Activated naive CD4-positive, alpha-beta T cell treated with anti-CD3 and anti-CD28 coated beads for 36 hours (primary cell): ENCODE measurements around the gene LYPLAL1. TPM values are rescaled to one million over a fixed set of nuclear protein-coding genes. Genes with fewer than 3 reads are reported as not detected.

Source experiments
- CTCF ChIA-PET: fragments of 350-600 bp; sonication (Branson Sonifier 250); formaldehyde crosslinking; loops from one replicate; lab custom pipeline; 2021; ENCODE audit warnings: antibody characterized with exemption; lab: Charles Lee
- DNase-seq: peaks from one replicate; pipeline ENCODE4 v3.0.0-alpha.2; 2020
- H3K27ac Mint-ChIP-seq: one replicate; pipeline ENCODE4 v1.8.0; 2021; ENCODE audit warnings: mild to moderate bottlenecking, mixed read lengths
- H3K27me3 Mint-ChIP-seq: one replicate; pipeline ENCODE4 v1.8.0; 2021; ENCODE audit warnings: low read depth, mixed read lengths
- H3K36me3 Mint-ChIP-seq: one replicate; pipeline ENCODE4 v1.8.0; 2021; ENCODE audit warnings: low read depth, mixed read lengths
- H3K4me1 Mint-ChIP-seq: one replicate; pipeline ENCODE4 v1.8.0; 2021; ENCODE audit warnings: low read depth, mixed read lengths
- H3K4me3 Mint-ChIP-seq: one replicate; pipeline ENCODE4 v1.8.0; 2021; ENCODE audit warnings: mild to moderate bottlenecking, moderate library complexity, mixed read lengths
- H3K9me3 Mint-ChIP-seq: one replicate; pipeline ENCODE4 v1.8.0; 2021; ENCODE audit warnings: mixed read lengths
- intact Hi-C: fragments of 100-400 bp; cut with micrococcal nuclease; formaldehyde crosslinking; loops from one replicate; pipeline ENCODE4 v1.15.1; 2023
- total RNA-seq, 2 experiments: library from RNA; stranded (reverse); gene quantifications; one replicate each; pipeline ENCODE4 v1.2.3, GENCODE V29; 2021

LYPLAL1 gene
- total RNA-seq, 2 experiments from 2014 or later: 19.9 to 21.8 TPM

DNA sequence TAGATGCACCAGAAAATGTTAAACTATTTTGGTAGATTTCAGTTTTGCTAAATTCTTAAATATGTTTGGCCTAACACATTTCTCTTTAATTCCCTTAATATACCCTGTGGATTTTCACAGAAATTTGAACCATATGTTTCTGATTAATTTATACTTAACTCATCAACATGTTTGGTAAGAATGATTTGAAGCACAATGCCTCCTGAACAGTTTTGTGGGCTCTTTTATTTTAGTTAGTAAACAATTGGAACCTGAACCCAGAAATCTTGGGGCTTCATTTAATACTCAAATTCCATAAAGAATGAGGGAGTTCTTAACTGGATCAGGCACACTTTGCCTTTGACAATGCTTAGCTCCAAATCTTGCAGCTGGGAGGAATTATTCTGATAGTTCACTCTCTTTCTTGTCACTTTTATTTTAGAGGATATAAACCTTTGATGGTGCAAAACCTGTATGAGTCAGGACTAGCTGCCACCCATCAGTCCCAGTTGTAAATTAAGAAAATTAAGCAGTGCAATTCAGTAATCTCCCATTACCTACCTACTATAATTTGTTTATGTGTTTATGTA lies 24.6 kb upstream of the LYPLAL1 start:
- no peaks in the 10 kb centered on the region for H3K4me1 Mint-ChIP-seq
- H3K27ac Mint-ChIP-seq: no peak overlapping the region
- H3K4me3 Mint-ChIP-seq: no peak overlapping the region
- no peak for DNase-seq
- intact Hi-C loops: no loop called here
- no peaks in the 10 kb centered on the region for H3K9me3 Mint-ChIP-seq
- no peaks in the 10 kb centered on the region for H3K36me3 Mint-ChIP-seq
- CTCF ChIA-PET: no interaction called here
- peaks cover 3% of the 10 kb centered on the region for H3K27me3 Mint-ChIP-seq

DNA sequence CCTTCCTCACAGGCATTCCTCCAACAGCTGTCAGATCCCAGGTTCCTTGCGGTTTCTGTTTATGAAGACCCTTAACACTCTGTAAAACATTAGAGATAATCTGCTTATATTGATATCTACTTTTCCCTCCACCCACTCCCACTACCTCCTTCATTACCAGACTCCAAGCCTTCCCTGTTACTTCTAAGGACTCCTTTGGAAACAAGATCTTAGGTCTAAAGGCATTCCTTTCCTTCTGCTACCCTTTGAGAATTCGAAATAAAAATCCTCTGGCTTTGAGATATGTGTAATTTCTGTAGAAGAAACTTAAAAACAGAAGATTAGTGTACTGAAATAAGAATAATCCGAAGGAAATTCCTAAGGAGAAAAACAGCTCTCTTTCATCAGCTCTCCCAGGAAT lies 23.7 kb upstream of the LYPLAL1 start:
- H3K36me3 Mint-ChIP-seq: no peaks in the 10 kb centered on the region
- no peak overlapping the region for H3K27ac Mint-ChIP-seq
- DNase-seq: no peak
- no peaks in the 10 kb centered on the region for H3K9me3 Mint-ChIP-seq
- peaks cover 3% of the 10 kb centered on the region for H3K27me3 Mint-ChIP-seq
- CTCF ChIA-PET: no interaction called here
- intact Hi-C loops: no loop called here
- no peaks in the 10 kb centered on the region for H3K4me1 Mint-ChIP-seq
- H3K4me3 Mint-ChIP-seq: no peak overlapping the region

DNA sequence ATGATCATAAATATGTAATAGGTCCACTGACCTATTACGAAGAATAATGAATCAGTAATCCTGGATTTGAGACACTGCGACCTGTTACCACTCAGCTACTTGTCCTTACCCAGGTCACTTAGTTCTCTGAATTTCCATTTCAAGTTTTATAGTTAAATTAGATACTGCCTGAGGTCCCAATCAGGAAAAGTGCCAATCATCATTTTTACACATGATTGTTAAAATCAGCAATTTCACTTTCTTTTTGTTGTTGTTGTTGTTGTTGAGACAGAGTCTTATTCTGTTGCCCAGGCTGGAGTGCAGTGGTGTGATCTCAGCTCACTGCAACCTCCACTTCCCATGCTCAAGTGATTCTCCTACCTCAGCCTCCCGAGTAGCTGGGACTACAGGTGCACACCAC lies 22.8 kb upstream of the LYPLAL1 start:
- Mint-ChIP-seq H3K4me1 (no peaks in the 10 kb centered on the region), H3K27ac (no peak overlapping the region), H3K27me3 (peaks cover 3% of the 10 kb centered on the region), H3K9me3 (no peaks in the 10 kb centered on the region), H3K4me3 (no peak overlapping the region), H3K36me3 (no peaks in the 10 kb centered on the region)
- CTCF ChIA-PET: interaction anchor here (0.8 kb wide), 1 partner anchor 266 kb away, joined by 5 read pairs; no protein-coding TSS in a partner anchor
- no peak for DNase-seq
- intact Hi-C loops: no loop called here

- no peak for DNase-seq
- Mint-ChIP-seq H3K27me3 (peaks cover 3% of the 10 kb centered on the region), H3K9me3 (no peaks in the 10 kb centered on the region), H3K4me1 (no peaks in the 10 kb centered on the region), H3K27ac (no peak overlapping the region), H3K4me3 (no peak overlapping the region), H3K36me3 (no peaks in the 10 kb centered on the region)
- CTCF ChIA-PET: interaction anchor here (0.8 kb wide), 2 partner anchors 14 to 265 kb away, joined by 3 to 5 read pairs; no protein-coding TSS in a partner anchor
- intact Hi-C loops: no loop called here
Observed at GRCh38 chr1:219151467-219151866, 22.2 kb upstream of the LYPLAL1 start.

DNA sequence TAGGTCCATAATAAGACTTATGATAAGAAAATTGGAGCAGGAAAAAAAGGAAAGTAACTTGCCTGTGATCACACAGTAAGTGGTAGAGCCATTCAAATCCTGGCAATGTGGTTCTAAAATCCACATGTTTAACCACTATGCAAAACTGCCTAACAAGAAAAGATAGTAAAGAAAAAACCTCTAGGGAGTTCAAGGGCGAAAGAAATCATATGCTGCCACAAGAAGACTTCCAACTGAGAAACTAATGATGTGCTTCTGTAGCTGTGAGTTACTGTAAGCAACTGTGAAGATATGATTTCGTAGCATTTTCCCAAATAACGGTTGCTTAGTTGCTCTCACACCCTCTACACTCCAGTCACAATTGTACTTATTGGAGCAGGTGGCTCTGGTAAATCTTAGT lies 20.9 kb upstream of the LYPLAL1 start:
- Mint-ChIP-seq H3K27me3 (peaks cover 3% of the 10 kb centered on the region), H3K9me3 (no peaks in the 10 kb centered on the region), H3K36me3 (no peaks in the 10 kb centered on the region), H3K27ac (no peak overlapping the region), H3K4me1 (no peaks in the 10 kb centered on the region), H3K4me3 (no peak overlapping the region)
- CTCF ChIA-PET: interaction anchor here (0.6 kb wide), 1 partner anchor 8 kb away, joined by 3 read pairs; no protein-coding TSS in a partner anchor
- intact Hi-C loops: no loop called here
- no peak for DNase-seq

- peaks cover 3% of the 10 kb centered on the region for H3K27me3 Mint-ChIP-seq
- no peak overlapping the region for H3K4me3 Mint-ChIP-seq
- CTCF ChIA-PET: no interaction called here
- H3K4me1 Mint-ChIP-seq: no peaks in the 10 kb centered on the region
- no peak for DNase-seq
- H3K27ac Mint-ChIP-seq: no peak overlapping the region
- intact Hi-C loops: no loop called here
- H3K9me3 Mint-ChIP-seq: no peaks in the 10 kb centered on the region
- no peaks in the 10 kb centered on the region for H3K36me3 Mint-ChIP-seq
Observed at GRCh38 chr1:219153723-219154122, 20.0 kb upstream of the LYPLAL1 start.

GRCh38 chr1:219155135-219155534 lies 18.5 kb upstream of the LYPLAL1 start:
- H3K36me3 Mint-ChIP-seq: no peaks in the 10 kb centered on the region
- peaks cover 3% of the 10 kb centered on the region for H3K27me3 Mint-ChIP-seq
- intact Hi-C loops: no loop called here
- no peaks in the 10 kb centered on the region for H3K4me1 Mint-ChIP-seq
- DNase-seq: no peak
- CTCF ChIA-PET: no interaction called here
- no peak overlapping the region for H3K4me3 Mint-ChIP-seq
- H3K9me3 Mint-ChIP-seq: no peaks in the 10 kb centered on the region
- H3K27ac Mint-ChIP-seq: no peak overlapping the region

- no peaks in the 10 kb centered on the region for H3K9me3 Mint-ChIP-seq
- CTCF ChIA-PET: interaction anchor here (0.7 kb wide), 1 partner anchor 7 kb away, joined by 3 read pairs; no protein-coding TSS in a partner anchor
- H3K36me3 Mint-ChIP-seq: no peaks in the 10 kb centered on the region
- intact Hi-C loops: no loop called here
- H3K27me3 Mint-ChIP-seq: peaks cover 7% of the 10 kb centered on the region
- H3K27ac Mint-ChIP-seq: no peak overlapping the region
- H3K4me1 Mint-ChIP-seq: no peaks in the 10 kb centered on the region
- no peak overlapping the region for H3K4me3 Mint-ChIP-seq
- DNase-seq: no peak
Observed at GRCh38 chr1:219159946-219160645, 13.6 kb upstream of the LYPLAL1 start.

DNA sequence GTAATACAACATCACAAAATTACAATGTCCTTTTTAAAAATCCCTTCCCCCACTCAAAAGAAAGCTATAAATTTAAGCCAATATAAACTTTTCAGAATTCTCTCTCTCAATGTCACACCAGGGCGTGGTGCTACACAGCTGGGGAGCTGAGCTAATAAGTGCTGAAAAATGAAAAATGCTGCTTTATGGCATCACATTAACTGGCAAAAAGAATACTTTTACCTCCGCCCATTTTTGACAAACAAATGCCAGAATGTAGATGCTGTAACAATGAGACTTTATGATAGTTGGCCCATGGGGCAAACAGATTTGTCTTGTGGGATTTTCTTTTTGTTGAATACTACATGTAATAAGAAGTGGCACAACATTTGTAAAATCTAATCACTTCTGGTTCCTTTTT lies 12.7 kb upstream of the LYPLAL1 start:
- Mint-ChIP-seq H3K4me3 (no peak overlapping the region), H3K9me3 (no peaks in the 10 kb centered on the region), H3K27me3 (peaks cover 7% of the 10 kb centered on the region), H3K36me3 (no peaks in the 10 kb centered on the region), H3K4me1 (no peaks in the 10 kb centered on the region), H3K27ac (no peak overlapping the region)
- CTCF ChIA-PET: interaction anchor here (0.7 kb wide), 1 partner anchor 8 kb away, joined by 3 read pairs; no protein-coding TSS in a partner anchor
- intact Hi-C loops: no loop called here
- no peak for DNase-seq

GRCh38 chr1:219161371-219161770 lies 12.3 kb upstream of the LYPLAL1 start:
- Mint-ChIP-seq H3K9me3 (no peaks in the 10 kb centered on the region), H3K27ac (no peak overlapping the region), H3K4me3 (no peak overlapping the region), H3K4me1 (no peaks in the 10 kb centered on the region), H3K27me3 (peaks cover 7% of the 10 kb centered on the region), H3K36me3 (no peaks in the 10 kb centered on the region)
- no peak for DNase-seq
- CTCF ChIA-PET: no interaction called here
- intact Hi-C loops: no loop called here

GRCh38 chr1:219163401-219163954 lies 10.2 kb upstream of the LYPLAL1 start:
- no peak for DNase-seq
- H3K27ac Mint-ChIP-seq: no peak overlapping the region
- no peaks in the 10 kb centered on the region for H3K9me3 Mint-ChIP-seq
- CTCF ChIA-PET: no interaction called here
- H3K4me1 Mint-ChIP-seq: no peaks in the 10 kb centered on the region
- H3K36me3 Mint-ChIP-seq: no peaks in the 10 kb centered on the region
- H3K27me3 Mint-ChIP-seq: peaks cover 7% of the 10 kb centered on the region
- intact Hi-C loops: no loop called here
- no peak overlapping the region for H3K4me3 Mint-ChIP-seq

GRCh38 chr1:219171192-219171935 lies 2.3 kb upstream of the LYPLAL1 start:
- peaks cover 32% of the 10 kb centered on the region for H3K4me1 Mint-ChIP-seq
- CTCF ChIA-PET: no interaction called here
- no peak for DNase-seq
- intact Hi-C loops: loop anchor here (5.0 to 10.0 kb wide), 4 partner anchors 104 to 1547 kb away; partner anchors contain the start of gene EPRS1
- no peak overlapping the region for H3K4me3 Mint-ChIP-seq
- H3K9me3 Mint-ChIP-seq: no peaks in the 10 kb centered on the region
- H3K27ac Mint-ChIP-seq: no peak overlapping the region
- peaks cover 5% of the 10 kb centered on the region for H3K36me3 Mint-ChIP-seq
- H3K27me3 Mint-ChIP-seq: no peaks in the 10 kb centered on the region
